ENCODE measurements around the gene DKK2.

The DKK2 gene

DNA sequence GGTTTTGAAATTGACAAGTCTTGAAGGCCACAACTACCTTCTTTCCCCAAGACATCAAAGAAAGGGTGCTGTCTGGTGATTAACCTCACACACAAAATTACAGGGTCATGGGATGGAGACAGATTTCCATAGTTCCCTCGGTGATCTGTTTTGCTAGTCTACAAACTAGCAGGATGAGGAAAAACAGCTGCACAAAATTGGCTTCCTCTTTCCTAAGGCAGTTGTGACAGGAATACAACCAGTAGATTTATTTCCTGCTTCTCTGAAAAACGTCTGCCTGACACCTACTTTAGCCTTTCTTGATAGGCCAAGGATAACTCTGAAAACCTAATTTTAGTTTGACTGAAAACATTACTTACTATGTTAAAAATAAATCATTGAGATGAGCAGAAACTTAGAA is 39.6 kb downstream of the DKK2 start:
- no peak for DNase-seq (ENCODE audit: low read depth)
- TF ChIP-seq, protein P1, sequence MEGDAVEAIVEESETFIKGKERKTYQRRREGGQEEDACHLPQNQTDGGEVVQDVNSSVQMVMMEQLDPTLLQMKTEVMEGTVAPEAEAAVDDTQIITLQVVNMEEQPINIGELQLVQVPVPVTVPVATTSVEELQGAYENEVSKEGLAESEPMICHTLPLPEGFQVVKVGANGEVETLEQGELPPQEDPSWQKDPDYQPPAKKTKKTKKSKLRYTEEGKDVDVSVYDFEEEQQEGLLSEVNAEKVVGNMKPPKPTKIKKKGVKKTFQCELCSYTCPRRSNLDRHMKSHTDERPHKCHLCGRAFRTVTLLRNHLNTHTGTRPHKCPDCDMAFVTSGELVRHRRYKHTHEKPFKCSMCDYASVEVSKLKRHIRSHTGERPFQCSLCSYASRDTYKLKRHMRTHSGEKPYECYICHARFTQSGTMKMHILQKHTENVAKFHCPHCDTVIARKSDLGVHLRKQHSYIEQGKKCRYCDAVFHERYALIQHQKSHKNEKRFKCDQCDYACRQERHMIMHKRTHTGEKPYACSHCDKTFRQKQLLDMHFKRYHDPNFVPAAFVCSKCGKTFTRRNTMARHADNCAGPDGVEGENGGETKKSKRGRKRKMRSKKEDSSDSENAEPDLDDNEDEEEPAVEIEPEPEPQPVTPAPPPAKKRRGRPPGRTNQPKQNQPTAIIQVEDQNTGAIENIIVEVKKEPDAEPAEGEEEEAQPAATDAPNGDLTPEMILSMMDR (IDR thresholded peaks at IDR 0.05; ENCODE audit: low read depth, low read length, missing control alignments), result no peak
- in situ Hi-C loops (cut with HindIII; ENCODE audit: low sequenced_read_pairs), result no loop called here
- H3K4me3 ChIP-seq (ENCODE audit: low read depth, low read length), result no peak overlapping the region

- TF ChIP-seq, protein P1 (IDR thresholded peaks at IDR 0.05; ENCODE audit: low read depth, low read length, missing control alignments), result no peak
- no peak overlapping the region for H3K4me3 ChIP-seq (ENCODE audit: low read depth, low read length)
- in situ Hi-C loops (cut with HindIII; ENCODE audit: low sequenced_read_pairs), result no loop called here
- peak; percentile 15 for DNase-seq (ENCODE audit: low read depth)
These were observed 42.3 kb downstream of the DKK2 start for GRCh38 chr4:106993827-106994226.

GRCh38 chr4:106987311-106987710 is 48.8 kb downstream of the DKK2 start:
- in situ Hi-C loops (cut with HindIII; ENCODE audit: low sequenced_read_pairs), result no loop called here
- TF ChIP-seq, protein P1 (IDR thresholded peaks at IDR 0.05; ENCODE audit: low read depth, low read length, missing control alignments), result no peak
- no peak for DNase-seq (ENCODE audit: low read depth)
- no peak overlapping the region for H3K4me3 ChIP-seq (ENCODE audit: low read depth, low read length)

GRCh38 chr4:106986486-106986885 is 49.6 kb downstream of the DKK2 start:
- peak; percentile 13 for DNase-seq (ENCODE audit: low read depth)
- TF ChIP-seq, protein P1 (IDR thresholded peaks at IDR 0.05; ENCODE audit: low read depth, low read length, missing control alignments), result no peak
- in situ Hi-C loops (cut with HindIII; ENCODE audit: low sequenced_read_pairs), result no loop called here

DNA sequence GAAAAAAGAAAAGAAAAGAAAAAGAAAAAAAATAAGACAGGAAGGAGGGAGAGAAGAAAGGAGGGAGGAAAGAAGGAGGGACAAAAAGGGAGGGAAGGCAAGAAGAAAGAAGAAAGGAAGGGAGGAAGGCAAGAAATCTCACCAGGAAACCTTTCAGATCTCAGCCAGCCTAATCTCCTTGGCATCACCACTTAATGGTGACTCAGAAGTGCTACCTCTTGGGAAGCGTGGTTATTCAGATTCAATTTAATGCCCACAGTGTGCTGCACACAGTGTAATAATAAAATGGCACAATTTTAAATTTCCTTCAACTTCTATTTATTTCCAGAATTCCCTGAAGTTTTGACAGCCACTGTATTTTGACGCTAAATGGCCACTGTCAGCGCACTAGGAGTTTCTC is 50.3 kb downstream of the DKK2 start:
- DNase-seq (ENCODE audit: low read depth), result peak; percentile 2
- in situ Hi-C loops (cut with HindIII; ENCODE audit: low sequenced_read_pairs), result no loop called here
- no peak overlapping the region for H3K4me3 ChIP-seq (ENCODE audit: low read depth, low read length)
- TF ChIP-seq, protein P1 (IDR thresholded peaks at IDR 0.05; ENCODE audit: low read depth, low read length, missing control alignments), result no peak

More at GRCh38 chr4:106986486-106986885, 49.6 kb downstream of the DKK2 start:
- no peak overlapping the region for H3K4me3 ChIP-seq (ENCODE audit: low read depth, low read length)

GRCh38 chr4:106982711-106983211 is 53.4 kb downstream of the DKK2 start:
- in situ Hi-C loops (cut with HindIII; ENCODE audit: low sequenced_read_pairs), result no loop called here
- no peak overlapping the region for H3K4me3 ChIP-seq (ENCODE audit: low read depth, low read length)
- TF ChIP-seq, protein P1 (IDR thresholded peaks at IDR 0.05; ENCODE audit: low read depth, low read length, missing control alignments), result no peak
- no peak for DNase-seq (ENCODE audit: low read depth)
